T-helper 1 cell (primary cell): ENCODE measurements around the gene RRBP1.
A peak's percentile ranks its signal among the peaks of the same experiment; 100 is the strongest.

Experiments
- DNase-seq, 5 donors: peaks; one replicate each; pipeline ENCODE4 v3.0.0-alpha.2; 2012 to 2020

RRBP1 gene

GRCh38 chr20:17634661-17635331 is 47.2 kb downstream of the RRBP1 start:
- no peak for DNase-seq

- DNase-seq, result no peak
Observed at GRCh38 chr20:17633850-17634500, 48.1 kb downstream of the RRBP1 start.

GRCh38 chr20:17633221-17633849 is 48.7 kb downstream of the RRBP1 start:
- DNase-seq, result no peak

GRCh38 chr20:17631576-17632319 is 50.3 kb downstream of the RRBP1 start:
- DNase-seq, result no peak

GRCh38 chr20:17630806-17631195 is 51.2 kb downstream of the RRBP1 start:
- DNase-seq, result no peak

- DNase-seq, result no peak
Observed at GRCh38 chr20:17630151-17630805, 51.8 kb downstream of the RRBP1 start.

GRCh38 chr20:17629678-17630089 is 52.4 kb downstream of the RRBP1 start:
- DNase-seq, result no peak

GRCh38 chr20:17629025-17629424 is 53.0 kb downstream of the RRBP1 start:
- DNase-seq, result no peak

GRCh38 chr20:17628101-17628841 is 53.8 kb downstream of the RRBP1 start:
- DNase-seq, result no peak

GRCh38 chr20:17627101-17627955 is 54.7 kb downstream of the RRBP1 start:
- DNase-seq, result no peak

GRCh38 chr20:17626217-17627007 is 55.6 kb downstream of the RRBP1 start:
- DNase-seq, result peak in 1 of 5 donors; percentile 6

GRCh38 chr20:17625246-17626051 is 56.6 kb downstream of the RRBP1 start:
- DNase-seq, result peak in 1 of 5 donors; percentile 6

GRCh38 chr20:17624551-17625245 is 57.3 kb downstream of the RRBP1 start:
- DNase-seq, result peak in 1 of 5 donors; percentile 9

- DNase-seq, result no peak
Observed at GRCh38 chr20:17624070-17624469, 58.0 kb downstream of the RRBP1 start.

- peak in 1 of 5 donors; percentile 8 for DNase-seq
Observed at GRCh38 chr20:17622851-17623508, 59.1 kb downstream of the RRBP1 start.

- DNase-seq, result peak in 1 of 5 donors; percentile 4
Observed at GRCh38 chr20:17622086-17622850, 59.8 kb downstream of the RRBP1 start.
